Endothelial cell of umbilical vein (primary cell): ENCODE results near the gene LSM7. TPM values are rescaled to one million over a fixed set of nuclear protein-coding genes. Genes with fewer than 3 reads are reported as not detected.

Source experiments
- BruUV-seq: library from RNA; stranded (reverse); fragments of 400-500 nt; replicated peaks from 2 replicates; lab custom pipeline; 2021; lab: Mats Ljungman, UMichigan
- CTCF ChIA-PET: fragments of 300-600, 350-600 bp; sonication (Branson Sonifier 250); formaldehyde crosslinking; loops from one replicate; lab custom pipeline; 2021; ENCODE audit warnings: antibody characterized with exemption, inconsistent platforms; lab: Charles Lee
- POLR2A ChIA-PET: fragments of 300-600, 350-600 bp; sonication (Branson Sonifier 250); formaldehyde crosslinking; loops from one replicate; lab custom pipeline; 2021; ENCODE audit warnings: antibody characterized with exemption, inconsistent platforms; lab: Charles Lee
- DNase-seq: peaks from one replicate; pipeline ENCODE4 v3.0.0-alpha.2; 2011; ENCODE audit warnings: low read depth, low spot score
- FAIRE-seq: peaks from 2 replicates; lab custom pipeline; 2011; peaks lifted over from hg19 to GRCh38; lab: Jason Lieb, UNC
- H2AFZ ChIP-seq: 2 replicates; pipeline ENCODE4 v1.6.0; 2012; ENCODE audit warnings: low read depth, low read length, control low read depth, inconsistent platforms
- H3K27ac ChIP-seq: 2 replicates; pipeline ENCODE4 v1.5.1; 2011; ENCODE audit warnings: low read depth, mild to moderate bottlenecking, control low read depth, low read length, moderate library complexity; ENCODE audit not compliant: insufficient read depth
- H3K27me3 ChIP-seq, 2 experiments: 2 replicates each; pipeline versions ENCODE4 v1.6.0 to v1.6.1; 2011; ENCODE audit warnings: low read length in 2 of 2, mixed read lengths in 1 of 2; ENCODE audit not compliant: control insufficient read depth in 2 of 2, insufficient read depth in 2 of 2
- H3K36me3 ChIP-seq, 2 experiments: 2 replicates in 1 of 2; 3 replicates in 1 of 2; pipeline ENCODE4 v1.5.1; 2011; ENCODE audit warnings: low read length in 2 of 2, mild to moderate bottlenecking in 1 of 2, moderate library complexity in 1 of 2; ENCODE audit not compliant: control insufficient read depth in 2 of 2, insufficient read depth in 2 of 2; ENCODE audit errors: extremely low read depth in 1 of 2
- H3K4me1 ChIP-seq: 3 replicates; pipeline ENCODE4 v1.5.1; 2011; ENCODE audit warnings: mild to moderate bottlenecking, low read length; ENCODE audit not compliant: control insufficient read depth, insufficient read depth; ENCODE audit errors: extremely low read depth
- H3K4me2 ChIP-seq: 2 replicates; pipeline ENCODE4 v1.6.1; 2011; ENCODE audit warnings: low read length, control low read depth, mixed read lengths; ENCODE audit not compliant: insufficient read depth
- H3K4me3 ChIP-seq, 3 experiments: fragments of 200-600 bp in 1 of 3; sonication (generic), shearing (Covaris generic) in 1 of 3; replicated peaks in 1 of 3; 2 replicates each; pipeline ENCODE4 v1.5.1; 2011 to 2016; ENCODE audit warnings: control low read depth in 3 of 3, low read length in 3 of 3, mild to moderate bottlenecking in 2 of 3, inconsistent platforms in 1 of 3, low read depth in 1 of 3, moderate library complexity in 1 of 3; ENCODE audit not compliant: insufficient read depth in 1 of 3
- H3K79me2 ChIP-seq: 2 replicates; pipeline ENCODE4 v1.6.0; 2012; ENCODE audit warnings: low read length, inconsistent platforms; ENCODE audit not compliant: control insufficient read depth, insufficient read depth
- H3K9ac ChIP-seq: replicated peaks from 2 replicates; pipeline ENCODE3; 2011; ENCODE audit warnings: low read length, control low read depth; ENCODE audit not compliant: insufficient read depth; ENCODE audit errors: extremely low read depth
- H3K9me1 ChIP-seq: replicated peaks from 3 replicates; pipeline ENCODE4 v1.6.0; 2011; ENCODE audit warnings: mild to moderate bottlenecking, low read length; ENCODE audit not compliant: control insufficient read depth, insufficient read depth; ENCODE audit errors: extremely low read depth
- H3K9me3 ChIP-seq: replicated peaks from 2 replicates; pipeline ENCODE4 v1.5.1; 2012; ENCODE audit warnings: low read length, inconsistent platforms; ENCODE audit not compliant: control insufficient read depth, insufficient read depth
- H4K20me1 ChIP-seq: replicated peaks from 2 replicates; pipeline ENCODE3; 2011; ENCODE audit warnings: mild to moderate bottlenecking, low read length; ENCODE audit not compliant: control insufficient read depth, insufficient read depth; ENCODE audit errors: extremely low read depth
- EZH2 ChIP-seq: IDR thresholded peaks from 2 replicates; pipeline ENCODE4 v1.6.1; 2012; ENCODE audit warnings: borderline replicate concordance, low read depth, mild to moderate bottlenecking, moderate library complexity, low read length, inconsistent platforms; ENCODE audit not compliant: severe bottlenecking
- POLR2A ChIP-seq: IDR thresholded peaks from 2 replicates; pipeline ENCODE4 v1.6.1; 2012; ENCODE audit warnings: low read depth, mild to moderate bottlenecking, control low read depth, low read length
- dilution Hi-C: fragments of 300-500 bp; cut with MboI; formaldehyde crosslinking; loops from one replicate; pipeline ENCODE4 v1.15.0; 2019; ENCODE audit warnings: low sequenced_read_pairs; ENCODE audit not compliant: extremely low pct_ligation_motif_present
- intact Hi-C: fragments of 100-400 bp; cut with micrococcal nuclease; formaldehyde crosslinking; loops from one replicate; pipeline ENCODE4 v1.10.0; 2022
- polyA plus RNA-seq, 4 experiments: library from polyadenylated mRNA; depleted of rRNA in 3 of 4; stranded (reverse) in 3 of 4; unstranded in 1 of 4; fragments of >200 nt; gene quantifications; 2 replicates each; pipeline versions ENCODE4 v1.2.1 to v1.2.3, GENCODE V29; 2011 to 2012; ENCODE audit warnings: missing spikeins in 1 of 4
- total RNA-seq: library from RNA; stranded (reverse); gene quantifications from 2 replicates; pipeline ENCODE4 v1.2.3, GENCODE V29; 2021

LSM7 gene
- total and polyA plus RNA-seq, 2 donors (not counting 3 experiments of a cell fraction or from before 2014, with no cell fraction given), result 124 to 673 TPM

DNA sequence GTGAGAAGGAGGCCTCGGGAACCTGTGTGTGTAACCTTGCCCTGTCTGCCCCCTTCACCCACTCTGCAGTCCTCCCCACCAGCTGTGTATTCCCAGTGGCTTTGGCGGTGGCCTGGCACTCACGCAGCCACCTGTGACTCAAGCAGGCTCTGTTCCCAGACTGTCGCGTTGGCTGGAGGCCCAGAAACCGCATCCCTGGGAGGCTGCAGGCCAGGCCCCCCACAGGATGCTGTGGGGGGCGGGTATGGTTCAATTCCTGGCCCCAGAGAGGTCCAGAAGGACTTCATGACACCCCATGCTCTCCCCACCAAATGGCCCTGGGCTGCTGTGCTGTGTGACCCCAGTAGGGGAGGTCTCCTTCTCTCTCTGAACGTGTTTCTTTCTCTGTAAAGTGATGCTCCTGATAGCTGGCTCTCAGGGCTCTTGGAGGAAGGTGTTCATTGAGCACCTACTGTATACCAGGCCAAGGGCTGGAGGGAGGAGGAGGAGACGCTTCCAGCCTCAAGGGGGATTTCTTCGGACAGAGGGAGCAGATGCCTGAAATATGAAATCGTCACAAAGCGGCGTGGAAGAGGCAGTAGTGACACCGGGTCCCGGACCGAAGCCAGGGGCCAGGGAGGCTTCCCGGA, 18.5 kb downstream of the LSM7 start:
- no peak for DNase-seq

DNA sequence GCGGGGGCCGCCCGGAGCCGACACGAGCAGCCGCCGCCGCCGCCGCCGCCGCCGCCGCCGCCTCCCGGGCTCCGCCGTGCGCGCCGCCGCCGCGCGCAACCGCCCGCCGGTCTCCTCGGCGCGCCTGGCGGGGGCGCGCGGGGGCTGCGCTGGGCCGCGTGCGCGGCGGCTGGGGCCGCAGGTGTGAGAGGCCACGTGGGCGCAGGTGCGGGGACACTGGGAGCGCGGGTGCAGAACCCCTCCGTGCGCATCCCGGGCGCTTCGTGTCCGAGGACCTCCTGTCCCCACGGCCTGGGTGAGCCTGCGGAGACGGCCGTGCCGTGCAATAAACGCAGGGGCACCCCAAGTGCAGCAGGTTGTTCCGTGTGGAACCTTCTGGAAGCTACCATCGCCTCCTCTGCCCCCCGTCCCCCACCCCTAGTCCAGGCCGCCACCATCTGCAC, 20.3 kb downstream of the LSM7 start, which contains the start of gene LINGO3:
LINGO3 (minus strand) TSS at position 41 of the 443 bp plus-strand sequence. CDS start 16,378 bp downstream, outside the sequence.
- no peaks in the 10 kb centered on the region for H3K79me2 ChIP-seq
- no TSS peak for BruUV-seq
- CTCF ChIA-PET, result no interaction called here
- no peak within 1 kb of the TSS for H2AFZ ChIP-seq
- no peak for TF ChIP-seq POLR2A
- peak; percentile 69 for TF ChIP-seq EZH2
- dilution Hi-C loops (no loop called here), intact Hi-C loops (no loop called here)
- no peaks in the 10 kb centered on the region for H3K9me3 ChIP-seq
- H3K9me1 ChIP-seq, result no peaks in the 10 kb centered on the region
- no peaks in the 10 kb centered on the region for H3K4me1 ChIP-seq
- H3K27me3 ChIP-seq, result peaks cover 10 to 22% of the 10 kb centered on the region in 2 experiments
- H3K4me3 ChIP-seq, result no peak within 1 kb of the TSS
- no peaks in the 10 kb centered on the region for H4K20me1 ChIP-seq
- H3K36me3 ChIP-seq, result no peaks in the 10 kb centered on the region
- DNase-seq (no peak), FAIRE-seq (no peak)
- no peak within 1 kb of the TSS for H3K9ac ChIP-seq
- POLR2A ChIA-PET, result no interaction called here
- no peak within 1 kb of the TSS for H3K4me2 ChIP-seq
- no peak within 1 kb of the TSS for H3K27ac ChIP-seq

More for the DNA sequence above, 18.5 kb downstream of the LSM7 start:
- Histone ChIP-seq H2AFZ (no peak overlapping the region), H3K4me2 (no peak overlapping the region), H3K27ac (no peak overlapping the region), H3K27me3 (peaks cover 10 to 26% of the 10 kb centered on the region in 2 experiments), H3K9me3 (peaks cover 1% of the 10 kb centered on the region), H4K20me1 (no peaks in the 10 kb centered on the region), H3K36me3 (no peaks in the 10 kb centered on the region), H3K9me1 (no peaks in the 10 kb centered on the region), H3K9ac (no peak overlapping the region), H3K79me2 (no peaks in the 10 kb centered on the region), H3K4me3 (no peak overlapping the region), H3K4me1 (no peaks in the 10 kb centered on the region)
- BruUV-seq, result no TSS peak
- ChIA-PET POLR2A (no interaction called here), CTCF (no interaction called here)
- TF ChIP-seq EZH2, result no peak
- intact Hi-C loops (loop anchor here (10.0 kb wide), 1 partner anchor 375 kb away; no protein-coding TSS in a partner anchor), dilution Hi-C loops (no loop called here)
- FAIRE-seq, result no peak
